ENCODE data around the gene KLRK1.

GRCh38 chr12:10381928-10382628 is 7.8 kb downstream of the KLRK1 start:
- no peak for TF ChIP-seq CTCF (IDR thresholded peaks at IDR 0.05)
- TF ChIP-seq EZH2 (IDR thresholded peaks at IDR 0.05; ENCODE audit: borderline replicate concordance, insufficient read depth, low read depth, low read length, poor library complexity, severe bottlenecking) = no peak
